Endothelial cell (in vitro differentiated cells): ENCODE results near the gene APOL6. TPM values are rescaled to one million over a fixed set of nuclear protein-coding genes. Genes with fewer than 3 reads are reported as not detected.

Experiments
- DNase-seq: peaks from one replicate; pipeline ENCODE4 v3.0.0; 2021; ENCODE audit warnings: low spot score
- H3K27ac Mint-ChIP-seq: one replicate; pipeline ENCODE4 v1.8.0; 2021; ENCODE audit warnings: mixed read lengths, inconsistent platforms; ENCODE audit not compliant: unreplicated experiment
- H3K27me3 Mint-ChIP-seq: one replicate; pipeline ENCODE4 v1.8.0; 2021; ENCODE audit warnings: mild to moderate bottlenecking, moderate library complexity, mixed read lengths, inconsistent platforms; ENCODE audit not compliant: unreplicated experiment
- H3K36me3 Mint-ChIP-seq: one replicate; pipeline ENCODE4 v1.8.0; 2021; ENCODE audit warnings: mild to moderate bottlenecking, low read depth, mixed read lengths, inconsistent platforms; ENCODE audit not compliant: unreplicated experiment
- H3K4me1 Mint-ChIP-seq: one replicate; pipeline ENCODE4 v1.8.0; 2021; ENCODE audit warnings: mild to moderate bottlenecking, mixed read lengths, inconsistent platforms; ENCODE audit not compliant: unreplicated experiment
- H3K4me3 Mint-ChIP-seq: one replicate; pipeline ENCODE4 v1.8.0; 2021; ENCODE audit warnings: mild to moderate bottlenecking, mixed read lengths, inconsistent platforms; ENCODE audit not compliant: unreplicated experiment
- H3K9me3 Mint-ChIP-seq: one replicate; pipeline ENCODE4 v1.8.0; 2021; ENCODE audit warnings: mixed read lengths, inconsistent platforms; ENCODE audit not compliant: unreplicated experiment
- total RNA-seq: library from RNA; stranded (reverse); fragmentation: NEBNext Ultra II Directional; extraction: Animal tissue kit (Norgen Biotek cat#: 25700); gene quantifications from one replicate; pipeline ENCODE4 v1.2.1, GENCODE V29; 2021; ENCODE audit not compliant: unreplicated experiment
- TF ChIP-seq, protein P1 (sequence below): fragments of 200-600 bp; sonication (generic); IDR thresholded peaks from one replicate; pipeline ENCODE4 v1.5.0; 2021; ENCODE audit warnings: antibody characterized with exemption; ENCODE audit not compliant: unreplicated experiment

The APOL6 gene
- total RNA-seq, 1 donor from 2014 or later = 0.23 TPM

GRCh38 chr22:35641494-35642120 is 6.6 kb upstream of the APOL6 start:
- DNase-seq = no peak
- Mint-ChIP-seq H3K27ac (no peak overlapping the region), H3K36me3 (peaks cover 3% of the 10 kb centered on the region), H3K4me3 (no peak overlapping the region), H3K4me1 (no peaks in the 10 kb centered on the region), H3K27me3 (peaks cover 3% of the 10 kb centered on the region), H3K9me3 (no peaks in the 10 kb centered on the region)
- TF ChIP-seq, protein P1, sequence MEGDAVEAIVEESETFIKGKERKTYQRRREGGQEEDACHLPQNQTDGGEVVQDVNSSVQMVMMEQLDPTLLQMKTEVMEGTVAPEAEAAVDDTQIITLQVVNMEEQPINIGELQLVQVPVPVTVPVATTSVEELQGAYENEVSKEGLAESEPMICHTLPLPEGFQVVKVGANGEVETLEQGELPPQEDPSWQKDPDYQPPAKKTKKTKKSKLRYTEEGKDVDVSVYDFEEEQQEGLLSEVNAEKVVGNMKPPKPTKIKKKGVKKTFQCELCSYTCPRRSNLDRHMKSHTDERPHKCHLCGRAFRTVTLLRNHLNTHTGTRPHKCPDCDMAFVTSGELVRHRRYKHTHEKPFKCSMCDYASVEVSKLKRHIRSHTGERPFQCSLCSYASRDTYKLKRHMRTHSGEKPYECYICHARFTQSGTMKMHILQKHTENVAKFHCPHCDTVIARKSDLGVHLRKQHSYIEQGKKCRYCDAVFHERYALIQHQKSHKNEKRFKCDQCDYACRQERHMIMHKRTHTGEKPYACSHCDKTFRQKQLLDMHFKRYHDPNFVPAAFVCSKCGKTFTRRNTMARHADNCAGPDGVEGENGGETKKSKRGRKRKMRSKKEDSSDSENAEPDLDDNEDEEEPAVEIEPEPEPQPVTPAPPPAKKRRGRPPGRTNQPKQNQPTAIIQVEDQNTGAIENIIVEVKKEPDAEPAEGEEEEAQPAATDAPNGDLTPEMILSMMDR = no peak

DNA sequence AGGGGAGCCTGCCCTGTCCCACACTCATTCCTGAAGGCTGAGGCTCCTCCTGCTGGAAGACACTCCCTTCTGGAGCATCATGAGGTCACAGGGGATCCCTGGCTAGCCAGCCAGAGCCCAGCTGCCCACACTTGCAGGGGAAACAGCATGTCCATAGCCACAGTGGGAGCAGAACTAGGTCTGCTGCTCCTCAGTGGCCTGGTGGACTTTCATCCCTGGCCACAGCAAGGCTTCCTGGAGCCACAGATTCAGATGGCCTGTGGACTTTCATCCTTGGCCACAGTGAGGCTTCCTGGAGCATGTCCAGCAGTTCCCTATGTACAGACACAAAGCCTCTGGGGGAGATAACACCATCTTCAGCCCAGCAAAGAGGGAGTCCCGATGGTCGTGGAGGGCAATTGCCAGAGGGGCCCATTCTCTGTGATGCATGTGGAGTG is 5.9 kb upstream of the APOL6 start:
- Mint-ChIP-seq H3K4me3 (no peak overlapping the region), H3K36me3 (peaks cover 3% of the 10 kb centered on the region), H3K27me3 (peaks cover 3% of the 10 kb centered on the region), H3K4me1 (no peaks in the 10 kb centered on the region), H3K9me3 (no peaks in the 10 kb centered on the region), H3K27ac (no peak overlapping the region)
- TF ChIP-seq, protein P1 = no peak
- no peak for DNase-seq

- no peak overlapping the region for H3K4me3 Mint-ChIP-seq
- H3K27ac Mint-ChIP-seq = no peak overlapping the region
- no peaks in the 10 kb centered on the region for H3K9me3 Mint-ChIP-seq
- TF ChIP-seq, protein P1 = no peak
- peaks cover 2% of the 10 kb centered on the region for H3K27me3 Mint-ChIP-seq
- H3K4me1 Mint-ChIP-seq = peaks cover 5% of the 10 kb centered on the region
- H3K36me3 Mint-ChIP-seq = no peaks in the 10 kb centered on the region
- DNase-seq = no peak
Measured at GRCh38 chr22:35643991-35644390, 4.3 kb upstream of the APOL6 start.

GRCh38 chr22:35645646-35646045 is 2.6 kb upstream of the APOL6 start:
- TF ChIP-seq, protein P1 = no peak
- no peak overlapping the region for H3K4me3 Mint-ChIP-seq

GRCh38 chr22:35649026-35649553 is 844 bp downstream of the APOL6 start:
- TF ChIP-seq, protein P1 = no peak
- Mint-ChIP-seq H3K36me3 (no peaks in the 10 kb centered on the region), H3K4me1 (peaks cover 5% of the 10 kb centered on the region), H3K27me3 (no peaks in the 10 kb centered on the region), H3K4me3 (no peak overlapping the region), H3K9me3 (no peaks in the 10 kb centered on the region), H3K27ac (no peak overlapping the region)
- no peak for DNase-seq

More at GRCh38 chr22:35645646-35646045, 2.6 kb upstream of the APOL6 start:
- H3K9me3 Mint-ChIP-seq = no peaks in the 10 kb centered on the region
- H3K36me3 Mint-ChIP-seq = no peaks in the 10 kb centered on the region
- peaks cover 2% of the 10 kb centered on the region for H3K27me3 Mint-ChIP-seq
- DNase-seq = no peak
- peaks cover 5% of the 10 kb centered on the region for H3K4me1 Mint-ChIP-seq
- H3K27ac Mint-ChIP-seq = no peak overlapping the region
